Bronchial epithelial cell (primary cell): ENCODE data around the gene NMNAT1. TPM values are rescaled to one million over a fixed set of nuclear protein-coding genes. Genes with fewer than 3 reads are reported as not detected.
A peak's percentile ranks its signal among the peaks of the same experiment; 100 is the strongest.
"Not testable (repeated sequence)": the region's sequence is repeated elsewhere in the genome, so short reads cannot be mapped to it uniquely, and the experiment has no call there.

Source experiments
- DNase-seq: peaks from one replicate; pipeline ENCODE4 v3.0.0-alpha.2; 2010; ENCODE audit warnings: low read depth
- FAIRE-seq: peaks from 2 replicates; lab custom pipeline; 2011; peaks lifted over from hg19 to GRCh38; lab: Jason Lieb, UNC
- H3K27me3 ChIP-seq: 2 replicates; pipeline ENCODE4 v1.5.1; 2011; ENCODE audit warnings: low read length; ENCODE audit not compliant: control insufficient read depth, insufficient read depth
- H3K36me3 ChIP-seq: 2 replicates; pipeline ENCODE4 v1.5.1; 2011; ENCODE audit warnings: low read length; ENCODE audit not compliant: control insufficient read depth, insufficient read depth
- H3K4me3 ChIP-seq: 2 replicates; pipeline ENCODE4 v1.5.1; 2011; ENCODE audit warnings: mild to moderate bottlenecking, low read depth, low read length, control low read depth
- CTCF ChIP-seq: IDR thresholded peaks from 2 replicates; pipeline ENCODE4 v1.5.1; 2011; ENCODE audit warnings: mild to moderate bottlenecking, moderate library complexity, low read length, control low read depth, inconsistent platforms; ENCODE audit not compliant: insufficient read depth, severe bottlenecking
- total RNA-seq: library from RNA; depleted of rRNA; stranded (reverse); fragments of >200 nt; gene quantifications from 2 replicates; pipeline ENCODE4 v1.2.1, GENCODE V29; 2014

The NMNAT1 gene
- total RNA-seq, 1 donor from 2014 or later, result 13.2 TPM

DNA sequence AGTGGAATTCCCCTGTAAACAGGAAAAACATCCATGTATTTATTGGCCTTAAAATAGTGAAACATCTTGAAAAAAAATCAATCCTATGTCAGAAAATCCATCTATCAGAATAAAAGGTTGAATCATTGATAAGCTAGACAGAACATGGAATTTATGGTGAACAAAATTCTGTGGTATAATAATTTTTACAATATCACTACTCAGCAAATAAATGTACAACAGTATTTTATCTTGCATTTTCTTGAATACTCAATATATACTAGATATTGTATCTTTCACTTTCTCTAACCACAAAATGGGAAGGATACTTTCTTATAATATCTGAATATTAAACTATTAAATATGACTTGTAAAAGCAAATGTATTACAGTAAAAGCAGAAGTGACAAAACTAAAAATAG, 83.8 kb downstream of the NMNAT1 start:
- FAIRE-seq, result no peak
- Histone ChIP-seq H3K36me3 (no peaks in the 10 kb centered on the region), H3K4me3 (no peak overlapping the region), H3K27me3 (no peaks in the 10 kb centered on the region)
- TF ChIP-seq CTCF, result no peak
- no peak for DNase-seq

- FAIRE-seq, H3K36me3 ChIP-seq, H3K4me3 ChIP-seq, DNase-seq, H3K27me3 ChIP-seq: not testable (repeated sequence)
These were observed 85.8 kb downstream of the NMNAT1 start for GRCh38 chr1:10028956-10029500.

- TF ChIP-seq CTCF, result no peak
- FAIRE-seq, result no peak
- Histone ChIP-seq H3K4me3 (no peak overlapping the region), H3K27me3 (no peaks in the 10 kb centered on the region), H3K36me3 (no peaks in the 10 kb centered on the region)
- peak; percentile 50 for DNase-seq
These were observed 88.2 kb downstream of the NMNAT1 start for GRCh38 chr1:10031461-10031860.

DNA sequence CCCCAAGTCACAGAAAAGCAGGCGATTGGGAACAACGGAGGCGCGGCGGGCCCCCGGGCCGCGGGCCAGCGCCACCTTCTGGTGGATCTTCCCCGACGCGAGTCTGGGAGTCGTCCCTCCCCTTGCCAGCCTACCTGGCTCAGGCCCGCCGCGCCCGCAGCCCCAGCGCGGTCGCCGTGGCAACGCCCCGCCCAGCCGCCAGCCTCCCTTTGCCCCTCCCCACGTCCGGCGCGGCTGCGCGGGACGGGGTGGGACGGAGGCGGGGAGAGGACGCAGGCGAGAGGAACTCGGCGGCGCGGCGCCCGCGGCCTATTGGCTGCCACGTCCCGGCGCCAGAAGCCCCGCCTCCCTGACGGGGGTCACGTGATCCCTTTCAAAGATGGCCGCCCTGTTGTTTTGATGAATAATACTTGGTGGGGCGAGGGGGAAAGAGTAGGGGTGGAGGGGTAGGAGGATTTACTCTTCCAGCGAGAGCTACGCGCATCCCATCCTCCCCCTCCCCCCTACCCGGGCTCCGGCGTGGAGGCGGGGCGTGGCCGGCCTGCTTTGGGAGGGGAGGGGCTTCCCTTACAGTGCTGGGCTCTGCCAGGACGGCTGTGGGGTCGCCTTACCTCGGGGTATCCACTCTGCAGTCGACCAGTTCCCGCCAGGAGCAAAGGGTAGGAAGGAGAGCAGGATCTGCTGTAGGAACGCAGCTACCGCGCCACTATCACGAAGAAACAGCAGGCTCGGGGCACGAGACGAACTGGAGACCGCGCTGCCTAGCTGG, 89.5 kb downstream of the NMNAT1 start, which contains the start of gene UBE4B:
TSS of gene UBE4B (plus strand) at position 369 of the 769 bp plus-strand sequence. CDS start 713 bp downstream, outside the sequence.
- H3K4me3 ChIP-seq, result peak within 1 kb of the TSS; percentile 99
- no peaks in the 10 kb centered on the region for H3K27me3 ChIP-seq
- no peak for FAIRE-seq
- H3K36me3 ChIP-seq, result peaks cover 3% of the 10 kb centered on the region
- peak; percentile 94 for TF ChIP-seq CTCF
- DNase-seq, result peak; percentile 91

GRCh38 chr1:10033359-10033845, 90.1 kb downstream of the NMNAT1 start:
- DNase-seq, result peak; percentile 60

More at GRCh38 chr1:10033359-10033845, 90.1 kb downstream of the NMNAT1 start:
- FAIRE-seq, result no peak
- peak overlapping the region; percentile 99 for H3K4me3 ChIP-seq
- H3K36me3 ChIP-seq, result peaks cover 3% of the 10 kb centered on the region
- no peaks in the 10 kb centered on the region for H3K27me3 ChIP-seq
- TF ChIP-seq CTCF, result no peak

Other genes starting within 250 kb of the NMNAT1 start
- gene CLSTN1, start 119.5 kb upstream of the NMNAT1 start, total RNA-seq, result 131 and 142 TPM in 2 replicates
- 107 and 181 TPM in 2 replicates for gene CTNNBIP1, start 33.2 kb upstream of the NMNAT1 start, total RNA-seq
- 32.1 and 37.8 TPM in 2 replicates for gene LZIC, start 84 bp upstream of the NMNAT1 start, total RNA-seq
- gene RBP7, start 53.8 kb downstream of the NMNAT1 start, total RNA-seq, result 0.26 TPM in 2 replicates
- gene UBE4B, start 89.5 kb downstream of the NMNAT1 start, total RNA-seq, result 14.7 and 17.5 TPM in 2 replicates